Mammary epithelial cell (primary cell): ENCODE measurements around the gene NRG3.

ENCODE experiments used
- CTCF ChIP-seq, 2 donors: IDR thresholded peaks in 1 of 2; conservative IDR thresholded peaks in 1 of 2; 2 replicates each; pipeline ENCODE4 v1.5.1; 2011 to 2012; ENCODE audit warnings: inconsistent platforms in 2 of 2, low read length in 2 of 2, mild to moderate bottlenecking in 2 of 2, control low read depth in 1 of 2, low read depth in 1 of 2; ENCODE audit not compliant: insufficient read depth in 1 of 2; ENCODE audit errors: extremely low read depth in 1 of 2
- EZH2 ChIP-seq: IDR thresholded peaks from 2 replicates; pipeline ENCODE4 v1.6.1; 2012; ENCODE audit warnings: low read length, inconsistent platforms, borderline replicate concordance

DNA sequence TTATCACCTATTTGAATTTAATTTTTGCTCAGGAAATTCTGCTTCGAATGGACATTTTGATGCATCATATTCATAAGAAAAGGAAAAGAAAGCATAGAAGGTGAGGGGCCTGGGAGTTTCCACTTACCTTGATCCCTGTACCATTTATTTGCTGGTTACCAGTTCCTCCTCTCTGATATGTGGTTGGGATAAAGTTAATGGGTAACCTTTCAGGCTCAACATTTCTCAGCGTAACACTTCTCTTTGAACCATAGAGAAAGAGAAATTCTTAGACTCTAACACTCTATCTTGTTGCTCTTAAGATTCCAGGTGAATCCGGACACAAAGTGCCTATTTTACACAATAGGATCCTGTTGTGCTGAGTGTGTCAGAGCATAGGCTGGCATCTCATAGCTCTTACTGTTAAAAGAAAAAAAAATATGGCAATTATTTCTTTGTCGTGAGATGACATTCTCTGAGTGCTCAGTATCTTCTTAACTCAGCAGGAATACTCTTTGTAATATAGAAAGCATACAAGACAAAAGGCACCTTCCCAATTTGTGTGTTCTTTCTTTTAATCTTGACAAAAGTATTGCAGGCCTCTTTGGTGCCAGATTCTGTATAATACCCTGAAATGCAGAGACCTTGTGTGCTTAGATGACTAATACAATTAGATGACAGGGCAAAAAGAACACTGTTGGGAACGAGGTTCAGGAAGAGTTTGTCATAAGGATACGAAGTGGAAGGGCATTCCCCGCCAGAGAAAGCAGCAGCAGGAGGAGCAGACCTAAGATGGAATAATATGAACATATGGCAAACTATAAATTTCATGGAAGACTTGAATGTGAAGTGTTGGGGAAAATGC lies 689.6 kb downstream of the NRG3 start:
- TF ChIP-seq CTCF (conservative IDR thresholded peaks at IDR 0.05 in 1 of 2, IDR thresholded peaks at IDR 0.05 in 1 of 2; ENCODE audit: extremely low read depth in 1 of 2, insufficient read depth in 1 of 2, low read depth in 1 of 2, low read length in 2 of 2): no peak
- TF ChIP-seq EZH2: no peak
